ENCODE results near the gene DCBLD2.

DNA sequence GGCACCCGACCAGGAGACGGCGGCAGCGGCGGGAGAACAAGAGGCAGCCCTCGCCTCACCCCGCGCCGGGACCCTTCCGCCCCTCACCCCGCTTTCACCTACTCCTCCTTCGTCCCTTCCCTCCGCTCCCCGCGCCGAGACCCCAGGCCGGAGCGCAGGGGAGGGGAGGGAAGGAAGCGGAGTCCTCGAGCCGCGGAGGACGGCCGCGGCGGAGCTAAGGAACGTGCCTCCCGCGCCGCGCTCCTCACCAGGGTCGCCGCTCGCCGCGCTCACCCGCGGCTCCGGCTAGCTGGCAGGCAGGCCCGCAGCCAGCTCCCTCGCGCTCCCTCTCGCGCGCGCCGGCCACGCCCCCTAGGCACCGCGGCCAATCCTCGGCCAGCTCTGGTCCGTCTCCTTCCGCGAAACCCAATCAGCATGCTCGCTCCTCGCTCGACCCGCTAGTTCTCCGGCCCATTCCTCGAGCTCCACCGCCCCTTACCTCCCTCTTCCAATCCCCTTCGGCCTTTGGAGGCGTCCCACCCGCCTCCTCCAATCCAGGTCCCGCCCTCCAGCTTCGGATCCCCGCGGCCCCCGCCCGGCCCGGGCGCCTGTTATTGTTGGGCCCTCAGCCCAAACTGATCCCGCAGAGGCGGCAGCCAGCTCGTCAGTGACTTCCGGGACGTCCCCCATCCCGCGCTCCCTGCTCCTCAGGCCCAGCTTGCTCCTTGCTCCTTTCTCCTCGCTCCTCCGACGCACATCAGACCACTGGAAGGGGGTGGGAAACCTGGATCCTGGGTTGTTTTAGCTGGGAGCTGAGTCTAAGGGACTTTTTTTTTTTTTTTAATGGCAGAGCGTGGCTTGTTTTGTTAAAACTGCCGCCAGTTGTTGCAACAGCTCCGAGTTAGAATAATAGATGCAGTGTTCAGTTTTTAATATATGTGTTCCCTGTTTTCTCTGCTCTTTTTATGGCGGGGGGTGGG lies at the start of gene DCBLD2:
- TF ChIP-seq, protein P1, sequence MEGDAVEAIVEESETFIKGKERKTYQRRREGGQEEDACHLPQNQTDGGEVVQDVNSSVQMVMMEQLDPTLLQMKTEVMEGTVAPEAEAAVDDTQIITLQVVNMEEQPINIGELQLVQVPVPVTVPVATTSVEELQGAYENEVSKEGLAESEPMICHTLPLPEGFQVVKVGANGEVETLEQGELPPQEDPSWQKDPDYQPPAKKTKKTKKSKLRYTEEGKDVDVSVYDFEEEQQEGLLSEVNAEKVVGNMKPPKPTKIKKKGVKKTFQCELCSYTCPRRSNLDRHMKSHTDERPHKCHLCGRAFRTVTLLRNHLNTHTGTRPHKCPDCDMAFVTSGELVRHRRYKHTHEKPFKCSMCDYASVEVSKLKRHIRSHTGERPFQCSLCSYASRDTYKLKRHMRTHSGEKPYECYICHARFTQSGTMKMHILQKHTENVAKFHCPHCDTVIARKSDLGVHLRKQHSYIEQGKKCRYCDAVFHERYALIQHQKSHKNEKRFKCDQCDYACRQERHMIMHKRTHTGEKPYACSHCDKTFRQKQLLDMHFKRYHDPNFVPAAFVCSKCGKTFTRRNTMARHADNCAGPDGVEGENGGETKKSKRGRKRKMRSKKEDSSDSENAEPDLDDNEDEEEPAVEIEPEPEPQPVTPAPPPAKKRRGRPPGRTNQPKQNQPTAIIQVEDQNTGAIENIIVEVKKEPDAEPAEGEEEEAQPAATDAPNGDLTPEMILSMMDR (conservative IDR thresholded peaks at IDR 0.05), result no peak
- TF ChIP-seq EZH2 (IDR thresholded peaks at IDR 0.05; ENCODE audit: low read depth), result no peak
